22Rv1 (cell line): ENCODE results near the gene ACKR3.
A peak's percentile ranks its signal among the peaks of the same experiment; 100 is the strongest.

Experiments
- H3K27ac ChIP-seq: fragments of 450-650 bp; 2 replicates; pipeline ENCODE4 v1.5.1; 2017
- CTCF ChIP-seq: fragments of 450-650 bp; IDR thresholded peaks from 2 replicates; pipeline ENCODE4 v1.5.1; 2017; ENCODE audit warnings: mild to moderate bottlenecking
- ZFX ChIP-seq: fragments of 450-650 bp; IDR thresholded peaks from 2 replicates; pipeline ENCODE4 v1.6.1; 2017; ENCODE audit warnings: antibody characterized with exemption, borderline replicate concordance

The ACKR3 gene

GRCh38 chr2:236561874-236562273 is 7.8 kb upstream of the ACKR3 start:
- no peak overlapping the region for H3K27ac ChIP-seq
- TF ChIP-seq ZFX = no peak

- H3K27ac ChIP-seq = no peak overlapping the region
- TF ChIP-seq CTCF (peak; percentile 80), ZFX (no peak)
Observed at GRCh38 chr2:236562434-236562833, 7.2 kb upstream of the ACKR3 start.

- no peak for TF ChIP-seq CTCF
Observed at GRCh38 chr2:236563953-236564352, 5.7 kb upstream of the ACKR3 start.

GRCh38 chr2:236565212-236565611 is 4.4 kb upstream of the ACKR3 start:
- H3K27ac ChIP-seq = no peak overlapping the region
- TF ChIP-seq ZFX = no peak
- TF ChIP-seq CTCF = no peak

More at GRCh38 chr2:236563953-236564352, 5.7 kb upstream of the ACKR3 start:
- no peak overlapping the region for H3K27ac ChIP-seq

GRCh38 chr2:236565879-236566402 is 3.7 kb upstream of the ACKR3 start:
- no peak overlapping the region for H3K27ac ChIP-seq
- TF ChIP-seq ZFX (no peak), CTCF (no peak)

GRCh38 chr2:236566596-236566995 is 3.0 kb upstream of the ACKR3 start:
- no peak overlapping the region for H3K27ac ChIP-seq
- TF ChIP-seq ZFX = no peak

- TF ChIP-seq CTCF (no peak), ZFX (no peak)
- no peak overlapping the region for H3K27ac ChIP-seq
Observed at GRCh38 chr2:236568068-236568921, 1.3 kb upstream of the ACKR3 start.

GRCh38 chr2:236568922-236569572 is 578 bp upstream of the ACKR3 start:
- H3K27ac ChIP-seq = no peak overlapping the region
- TF ChIP-seq ZFX (no peak), CTCF (no peak)
